A673 (cell line): ENCODE results near the gene ROS1. TPM values are rescaled to one million over a fixed set of nuclear protein-coding genes. Genes with fewer than 3 reads are reported as not detected.

Experiments
- BruUV-seq: library from RNA; stranded (reverse); fragments of 400-500 nt; replicated peaks from 2 replicates; lab custom pipeline; 2021; lab: Mats Ljungman, UMichigan
- CTCF ChIA-PET: fragments of 300-600 bp; sonication (Branson Sonifier 250); formaldehyde crosslinking; loops from one replicate; lab custom pipeline; 2022; ENCODE audit warnings: antibody characterized with exemption; lab: Charles Lee
- POLR2A ChIA-PET: fragments of 300-600 bp; sonication (Branson Sonifier 250); formaldehyde crosslinking; loops from one replicate; lab custom pipeline; 2022; ENCODE audit warnings: antibody characterized with exemption; ENCODE audit not compliant: low non-redundant PET; lab: Charles Lee
- DNase-seq: peaks from one replicate; pipeline ENCODE4 v3.0.0-alpha.2; 2015; ENCODE audit warnings: low spot score
- H3K27ac ChIP-seq: fragments of 200-600 bp; sonication (generic); 2 replicates; pipeline ENCODE4 v1.5.1; 2016; ENCODE audit warnings: mixed run types, low read depth, mild to moderate bottlenecking, mixed read lengths, antibody characterized with exemption, low read length; ENCODE audit not compliant: poor library complexity, severe bottlenecking
- H3K27me3 ChIP-seq: fragments of 200-600 bp; sonication (generic); replicated peaks from 2 replicates; pipeline ENCODE4 v1.6.1; 2017; ENCODE audit warnings: mixed run types, low read depth, mild to moderate bottlenecking, mixed read lengths, antibody characterized with exemption, low read length; ENCODE audit not compliant: insufficient read depth, poor library complexity
- H3K36me3 ChIP-seq: fragments of 200-600 bp; sonication (generic); 2 replicates; pipeline ENCODE4 v1.6.1; 2016; ENCODE audit warnings: mixed run types, mild to moderate bottlenecking, mixed read lengths, antibody characterized with exemption, low read length; ENCODE audit not compliant: insufficient read depth, poor library complexity, severe bottlenecking
- H3K4me1 ChIP-seq: fragments of 200-600 bp; sonication (generic); 2 replicates; pipeline ENCODE4 v1.6.1; 2017; ENCODE audit warnings: mixed run types, mild to moderate bottlenecking, mixed read lengths, antibody characterized with exemption, low read length; ENCODE audit not compliant: insufficient read depth, poor library complexity, severe bottlenecking
- H3K4me3 ChIP-seq: fragments of 200-600 bp; sonication (generic); 2 replicates; pipeline ENCODE4 v1.5.1; 2016; ENCODE audit warnings: low read depth, mixed run types, mild to moderate bottlenecking, mixed read lengths, low read length; ENCODE audit not compliant: poor library complexity, severe bottlenecking
- H3K9me3 ChIP-seq: fragments of 200-600 bp; sonication (generic); 2 replicates; pipeline ENCODE4 v1.6.1; 2016; ENCODE audit warnings: mixed run types, low read depth, mild to moderate bottlenecking, mixed read lengths, antibody characterized with exemption, low read length; ENCODE audit not compliant: poor library complexity, severe bottlenecking
- EZH2 ChIP-seq: fragments of 200-600 bp; sonication (generic); IDR thresholded peaks from 2 replicates; pipeline ENCODE4 v1.6.1; 2017; ENCODE audit warnings: borderline replicate concordance, low read depth, mild to moderate bottlenecking, mixed read lengths, antibody characterized with exemption, low read length; ENCODE audit not compliant: poor library complexity, severe bottlenecking
- intact Hi-C: fragments of 100-400 bp; cut with micrococcal nuclease; formaldehyde crosslinking; loops from one replicate; pipeline ENCODE4 v1.10.0; 2022; ENCODE audit not compliant: unreplicated experiment
- total RNA-seq: library from RNA; stranded (reverse); gene quantifications from 2 replicates; pipeline ENCODE4 v1.2.3, GENCODE V29; 2021
- TF ChIP-seq, protein P1 (sequence below): fragments of 300-800, 200-600 bp; sonication (generic); conservative IDR thresholded peaks from 2 replicates; pipeline ENCODE4 v1.5.1; 2017; ENCODE audit warnings: low read depth, mild to moderate bottlenecking, antibody characterized with exemption, low read length, moderate library complexity, mixed read lengths

ROS1 gene
- total RNA-seq, 1 experiment from 2014 or later: not detected

DNA sequence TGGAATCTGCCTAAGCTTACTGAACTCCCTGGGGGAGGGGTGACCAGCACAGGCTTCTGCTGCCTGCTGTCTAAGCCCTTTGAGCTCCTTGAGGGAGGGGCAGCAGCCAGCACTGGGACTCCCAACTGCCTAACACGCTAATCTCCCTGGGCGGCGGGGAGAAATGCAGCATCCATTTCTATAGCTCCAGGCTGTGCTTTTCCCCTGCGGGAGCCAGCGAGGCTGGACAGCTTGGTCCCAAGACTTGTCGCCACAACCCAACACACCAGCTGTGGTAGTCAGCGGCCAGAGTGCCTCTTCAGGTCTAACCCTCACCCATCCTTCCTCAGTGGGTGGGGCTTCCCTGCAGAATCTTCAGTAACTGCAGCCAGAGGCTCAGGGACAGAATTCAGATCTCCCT is 95.8 kb downstream of the ROS1 start:
- Histone ChIP-seq H3K9me3 (no peaks in the 10 kb centered on the region), H3K27me3 (no peaks in the 10 kb centered on the region), H3K36me3 (no peaks in the 10 kb centered on the region), H3K27ac (no peak overlapping the region), H3K4me3 (no peak overlapping the region), H3K4me1 (no peaks in the 10 kb centered on the region)
- POLR2A ChIA-PET: no interaction called here
- intact Hi-C loops: no loop called here
- no TSS peak for BruUV-seq
- CTCF ChIA-PET: no interaction called here
- DNase-seq: no peak
- TF ChIP-seq, protein P1, sequence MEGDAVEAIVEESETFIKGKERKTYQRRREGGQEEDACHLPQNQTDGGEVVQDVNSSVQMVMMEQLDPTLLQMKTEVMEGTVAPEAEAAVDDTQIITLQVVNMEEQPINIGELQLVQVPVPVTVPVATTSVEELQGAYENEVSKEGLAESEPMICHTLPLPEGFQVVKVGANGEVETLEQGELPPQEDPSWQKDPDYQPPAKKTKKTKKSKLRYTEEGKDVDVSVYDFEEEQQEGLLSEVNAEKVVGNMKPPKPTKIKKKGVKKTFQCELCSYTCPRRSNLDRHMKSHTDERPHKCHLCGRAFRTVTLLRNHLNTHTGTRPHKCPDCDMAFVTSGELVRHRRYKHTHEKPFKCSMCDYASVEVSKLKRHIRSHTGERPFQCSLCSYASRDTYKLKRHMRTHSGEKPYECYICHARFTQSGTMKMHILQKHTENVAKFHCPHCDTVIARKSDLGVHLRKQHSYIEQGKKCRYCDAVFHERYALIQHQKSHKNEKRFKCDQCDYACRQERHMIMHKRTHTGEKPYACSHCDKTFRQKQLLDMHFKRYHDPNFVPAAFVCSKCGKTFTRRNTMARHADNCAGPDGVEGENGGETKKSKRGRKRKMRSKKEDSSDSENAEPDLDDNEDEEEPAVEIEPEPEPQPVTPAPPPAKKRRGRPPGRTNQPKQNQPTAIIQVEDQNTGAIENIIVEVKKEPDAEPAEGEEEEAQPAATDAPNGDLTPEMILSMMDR: no peak
- TF ChIP-seq EZH2: no peak

DNA sequence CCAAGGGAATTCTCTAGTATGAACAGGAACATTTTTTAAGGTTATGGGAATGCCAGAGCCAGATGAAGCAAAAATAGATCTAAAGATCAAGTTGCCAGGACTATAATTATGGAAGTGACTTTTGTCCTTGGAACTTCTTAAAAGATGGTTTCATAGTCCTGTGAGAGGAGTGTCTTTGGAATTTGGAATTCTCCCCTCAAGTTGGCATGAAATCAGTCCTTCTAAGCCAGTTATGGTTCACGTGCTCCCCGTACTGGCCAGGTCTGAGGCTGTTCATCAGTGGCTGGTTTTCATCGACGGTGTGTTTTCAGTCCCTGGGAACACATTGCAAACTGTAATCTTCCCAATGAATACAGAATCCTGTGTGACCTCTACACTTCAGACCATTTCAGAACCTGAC is 97.2 kb downstream of the ROS1 start:
- Histone ChIP-seq H3K27me3 (peaks cover 4% of the 10 kb centered on the region), H3K27ac (no peak overlapping the region)

GRCh38 chr6:117328005-117328389 is 97.7 kb downstream of the ROS1 start:
- Histone ChIP-seq H3K9me3 (no peaks in the 10 kb centered on the region), H3K36me3 (no peaks in the 10 kb centered on the region), H3K4me1 (no peaks in the 10 kb centered on the region), H3K27me3 (peaks cover 6% of the 10 kb centered on the region), H3K4me3 (no peak overlapping the region), H3K27ac (no peak overlapping the region)
- CTCF ChIA-PET: no interaction called here
- TF ChIP-seq, protein P1: no peak
- TF ChIP-seq EZH2: no peak
- no TSS peak for BruUV-seq
- intact Hi-C loops: no loop called here
- POLR2A ChIA-PET: no interaction called here
- no peak for DNase-seq

More for the DNA sequence above, 97.2 kb downstream of the ROS1 start:
- H3K4me1 ChIP-seq: no peaks in the 10 kb centered on the region
- ChIA-PET CTCF (no interaction called here), POLR2A (no interaction called here)
- H3K9me3 ChIP-seq: no peaks in the 10 kb centered on the region
- intact Hi-C loops: no loop called here
- DNase-seq: no peak
- no TSS peak for BruUV-seq
- TF ChIP-seq, protein P1: no peak
- TF ChIP-seq EZH2: no peak
- H3K36me3 ChIP-seq: no peaks in the 10 kb centered on the region
- H3K4me3 ChIP-seq: no peak overlapping the region
